ENCODE measurements around the gene C10orf105. TPM values are rescaled to one million over a fixed set of nuclear protein-coding genes. Genes with fewer than 3 reads are reported as not detected.

Gene C10orf105
- polyA plus RNA-seq, 1 donor: 0.06 TPM

GRCh38 chr10:71697938-71698709 lies 21.5 kb downstream of the C10orf105 start:
- no peak for DNase-seq (ENCODE audit: low read depth)

GRCh38 chr10:71696628-71697326 lies 22.8 kb downstream of the C10orf105 start:
- DNase-seq (ENCODE audit: low read depth): no peak

- no peak for DNase-seq (ENCODE audit: low read depth)
These were observed 23.8 kb downstream of the C10orf105 start for GRCh38 chr10:71695502-71696476.

GRCh38 chr10:71694567-71694968 lies 25.0 kb downstream of the C10orf105 start:
- DNase-seq (ENCODE audit: low read depth): no peak

GRCh38 chr10:71694039-71694501 lies 25.5 kb downstream of the C10orf105 start:
- DNase-seq (ENCODE audit: low read depth): no peak

GRCh38 chr10:71693377-71693776 lies 26.2 kb downstream of the C10orf105 start:
- DNase-seq (ENCODE audit: low read depth): no peak

GRCh38 chr10:71692598-71693306 lies 26.8 kb downstream of the C10orf105 start:
- no peak for DNase-seq (ENCODE audit: low read depth)

GRCh38 chr10:71691405-71691804 lies 28.2 kb downstream of the C10orf105 start:
- DNase-seq (ENCODE audit: low read depth): no peak

- DNase-seq (ENCODE audit: low read depth): no peak
These were observed 29.4 kb downstream of the C10orf105 start for GRCh38 chr10:71690094-71690720.

GRCh38 chr10:71688256-71688655 lies 31.3 kb downstream of the C10orf105 start:
- DNase-seq (ENCODE audit: low read depth): no peak

GRCh38 chr10:71687480-71687879 lies 32.1 kb downstream of the C10orf105 start:
- DNase-seq (ENCODE audit: low read depth): no peak

GRCh38 chr10:71687077-71687476 lies 32.5 kb downstream of the C10orf105 start:
- no peak for DNase-seq (ENCODE audit: low read depth)

- DNase-seq (ENCODE audit: low read depth): no peak
These were observed 33.9 kb downstream of the C10orf105 start for GRCh38 chr10:71685554-71686232.

- DNase-seq (ENCODE audit: low read depth): no peak
These were observed 35.0 kb downstream of the C10orf105 start for GRCh38 chr10:71684356-71685173.

- DNase-seq (ENCODE audit: low read depth): no peak
These were observed 36.3 kb downstream of the C10orf105 start for GRCh38 chr10:71683301-71683700.

- DNase-seq (ENCODE audit: low read depth): no peak
These were observed 37.6 kb downstream of the C10orf105 start for GRCh38 chr10:71681977-71682376.

- no peak for DNase-seq (ENCODE audit: low read depth)
These were observed 40.2 kb downstream of the C10orf105 start for GRCh38 chr10:71679425-71679824.

- DNase-seq (ENCODE audit: low read depth): no peak
These were observed 41.3 kb downstream of the C10orf105 start for GRCh38 chr10:71678057-71678805.

All from forelimb muscle (tissue), 1 donor.